HepG2 (cell line): ENCODE results near the gene MEGF6.

Experiments used
- EEA1 ChIP-seq: sonication (generic); formaldehyde crosslinking; IDR thresholded peaks from 2 replicates; pipeline ENCODE4 v1.5.1; 2020; ENCODE audit warnings: mild to moderate bottlenecking, missing genetic modification reagents, borderline replicate concordance
- ETS1 ChIP-seq: sonication (generic); formaldehyde crosslinking; IDR thresholded peaks from 2 replicates; pipeline ENCODE4 v1.4.0; 2020; ENCODE audit warnings: missing genetic modification reagents
- RBM39 ChIP-seq: fragments of 200-400 bp; formaldehyde crosslinking; IDR thresholded peaks from one replicate; pipeline ENCODE4 v1.6.1; 2018; ENCODE audit warnings: antibody characterized with exemption, mild to moderate bottlenecking, low read depth, low read length; ENCODE audit not compliant: poor library complexity, severe bottlenecking
- ZNF143 ChIP-seq: sonication (generic); formaldehyde crosslinking; IDR thresholded peaks from 2 replicates; pipeline ENCODE4 v1.4.0; 2020; ENCODE audit warnings: missing genetic modification reagents
- ZNF292 ChIP-seq: sonication (generic); formaldehyde crosslinking; IDR thresholded peaks from 2 replicates; pipeline ENCODE4 v1.8.1; 2022; ENCODE audit warnings: mild to moderate bottlenecking, low read depth, missing genetic modification reagents, borderline replicate concordance

DNA sequence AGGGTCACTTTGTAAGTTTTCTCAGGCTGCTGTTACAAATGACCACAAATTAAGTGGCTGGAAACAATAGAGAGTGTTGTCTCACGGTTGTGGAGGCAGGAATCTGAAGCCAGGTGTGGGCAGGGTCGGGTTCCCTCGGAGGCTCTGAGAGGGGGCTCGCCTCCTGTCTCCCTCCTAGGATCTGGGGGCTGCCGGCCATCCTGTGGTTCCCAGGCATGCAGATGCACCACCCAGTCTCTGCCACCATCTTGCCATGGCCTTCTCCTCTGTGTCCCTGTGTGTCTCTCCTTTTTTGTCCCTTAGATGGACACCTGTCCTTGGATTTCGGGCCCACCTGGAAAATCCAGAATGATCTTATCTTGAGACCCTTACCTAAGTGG is 45.8 kb upstream of the MEGF6 start:
- TF ChIP-seq EEA1 (CRISPR knock-in tag) (no peak), ZNF143 (no peak), RBM39 (no peak), ETS1 (CRISPR knock-in tag) (no peak), ZNF292 (CRISPR knock-in tag) (no peak)
